H9 (cell line): ENCODE measurements around the gene P4HA3. TPM values are rescaled to one million over a fixed set of nuclear protein-coding genes. Genes with fewer than 3 reads are reported as not detected.

ENCODE experiments used
- DNase-seq: peaks from one replicate; pipeline ENCODE4 v3.0.0-alpha.2; 2017
- H2AFZ ChIP-seq: one replicate; pipeline ENCODE4 v1.6.1; 2013; ENCODE audit warnings: mild to moderate bottlenecking, low read length, control low read depth, moderate library complexity
- H2AK5ac ChIP-seq: 2 replicates; pipeline ENCODE4 v1.6.1; 2013; ENCODE audit warnings: low read length, control low read depth, mixed read lengths; ENCODE audit not compliant: insufficient read length
- H2BK120ac ChIP-seq: one replicate; pipeline ENCODE4 v1.6.1; 2013; ENCODE audit warnings: low read depth, mild to moderate bottlenecking, low read length, control low read depth, inconsistent platforms; ENCODE audit not compliant: poor library complexity, severe bottlenecking
- H2BK12ac ChIP-seq: 2 replicates; pipeline ENCODE4 v1.6.1; 2013; ENCODE audit warnings: low read length, control low read depth, mixed read lengths, low read depth; ENCODE audit not compliant: insufficient read length
- H2BK15ac ChIP-seq: 2 replicates; pipeline ENCODE4 v1.6.1; 2013; ENCODE audit warnings: low read depth, low read length, control low read depth
- H2BK20ac ChIP-seq: one replicate; pipeline ENCODE4 v1.6.1; 2013; ENCODE audit warnings: low read depth, mild to moderate bottlenecking, low read length, control low read depth, inconsistent platforms; ENCODE audit not compliant: poor library complexity, severe bottlenecking
- H2BK5ac ChIP-seq: 2 replicates; pipeline ENCODE4 v1.6.1; 2013; ENCODE audit warnings: low read length, control low read depth, mixed read lengths; ENCODE audit not compliant: insufficient read length
- H3K14ac ChIP-seq: 2 replicates; pipeline ENCODE4 v1.6.1; 2013; ENCODE audit warnings: low read length, control low read depth; ENCODE audit not compliant: insufficient read depth
- H3K18ac ChIP-seq: 2 replicates; pipeline ENCODE4 v1.6.1; 2013; ENCODE audit warnings: low read depth, mild to moderate bottlenecking, mixed read lengths, low read length, control low read depth; ENCODE audit not compliant: insufficient read length
- H3K23ac ChIP-seq: 2 replicates; pipeline ENCODE4 v1.6.1; 2013; ENCODE audit warnings: low read length, control low read depth, mixed read lengths, low read depth; ENCODE audit not compliant: insufficient read length
- H3K23me2 ChIP-seq: 2 replicates; pipeline ENCODE4 v1.6.1; 2013; ENCODE audit warnings: low read depth, mild to moderate bottlenecking, mixed read lengths, low read length, control low read depth; ENCODE audit not compliant: insufficient read length, poor library complexity, severe bottlenecking
- H3K27ac ChIP-seq: 2 replicates; pipeline ENCODE4 v1.5.1; 2013; ENCODE audit warnings: low read length, control low read depth, mixed read lengths, low read depth; ENCODE audit not compliant: insufficient read length
- H3K27me3 ChIP-seq: 2 replicates; pipeline ENCODE4 v1.6.1; 2013; ENCODE audit warnings: low read length, control low read depth, inconsistent platforms; ENCODE audit not compliant: insufficient read depth
- H3K4ac ChIP-seq: 2 replicates; pipeline ENCODE4 v1.6.1; 2013; ENCODE audit warnings: low read depth, mild to moderate bottlenecking, control low read depth, inconsistent platforms, low read length, moderate library complexity
- H3K4me1 ChIP-seq: 2 replicates; pipeline ENCODE4 v1.6.1; 2013; ENCODE audit warnings: low read length, control low read depth, inconsistent platforms; ENCODE audit not compliant: insufficient read depth
- H3K4me2 ChIP-seq: 2 replicates; pipeline ENCODE4 v1.6.1; 2013; ENCODE audit warnings: low read length, control low read depth, mixed read lengths; ENCODE audit not compliant: insufficient read length, insufficient read depth
- H3K56ac ChIP-seq: 2 replicates; pipeline ENCODE4 v1.6.1; 2013; ENCODE audit warnings: low read depth, mild to moderate bottlenecking, mixed read lengths, low read length, control low read depth; ENCODE audit not compliant: insufficient read length
- H3K79me1 ChIP-seq: 2 replicates; pipeline ENCODE4 v1.6.1; 2013; ENCODE audit warnings: low read depth, mild to moderate bottlenecking, moderate library complexity, low read length, control low read depth, inconsistent platforms; ENCODE audit not compliant: insufficient read depth, poor library complexity, severe bottlenecking
- H3K79me2 ChIP-seq: 2 replicates; pipeline ENCODE4 v1.6.1; 2013; ENCODE audit warnings: low read length, control low read depth, inconsistent platforms; ENCODE audit not compliant: insufficient read depth
- H3K9ac ChIP-seq: 2 replicates; pipeline ENCODE4 v1.6.1; 2013; ENCODE audit warnings: low read length, control low read depth, mixed read lengths; ENCODE audit not compliant: insufficient read length; ENCODE audit errors: extremely low read depth
- H3K9me3 ChIP-seq: one replicate; pipeline ENCODE4 v1.6.1; 2013; ENCODE audit warnings: low read depth, low read length, inconsistent platforms; ENCODE audit not compliant: control insufficient read depth
- H3T11ph ChIP-seq: one replicate; pipeline ENCODE4 v1.6.1; 2013; ENCODE audit warnings: mild to moderate bottlenecking, low read length, control low read depth, inconsistent platforms
- H4K20me1 ChIP-seq: one replicate; pipeline ENCODE4 v1.6.1; 2013; ENCODE audit not compliant: control insufficient read depth, insufficient read length, insufficient read depth
- H4K5ac ChIP-seq: 2 replicates; pipeline ENCODE4 v1.6.1; 2013; ENCODE audit warnings: low read depth, mild to moderate bottlenecking, mixed read lengths, low read length, control low read depth; ENCODE audit not compliant: insufficient read length
- H4K8ac ChIP-seq: replicated peaks from 2 replicates; pipeline ENCODE4 v1.6.1; 2013; ENCODE audit warnings: low read length, control low read depth, mixed read lengths, low read depth; ENCODE audit not compliant: insufficient read length
- H4K91ac ChIP-seq: 2 replicates; pipeline ENCODE4 v1.6.1; 2013; ENCODE audit warnings: low read depth, mild to moderate bottlenecking, moderate library complexity, mixed read lengths, low read length, control low read depth; ENCODE audit not compliant: insufficient read length
- H3K27ac Mint-ChIP-seq, 3 experiments: 2 replicates in 2 of 3; 3 replicates in 1 of 3; pipeline ENCODE4 v1.8.0; 2020 to 2021; ENCODE audit warnings: mixed read lengths in 3 of 3, mild to moderate bottlenecking in 1 of 3, moderate library complexity in 1 of 3
- H3K27me3 Mint-ChIP-seq: 2 replicates; pipeline ENCODE4 v1.8.0; 2021; ENCODE audit warnings: low read depth, mild to moderate bottlenecking, moderate library complexity, mixed read lengths
- H3K36me3 Mint-ChIP-seq, 3 experiments: 2 replicates in 2 of 3; 3 replicates in 1 of 3; pipeline ENCODE4 v1.8.0; 2020 to 2021; ENCODE audit warnings: low read depth in 3 of 3, mixed read lengths in 3 of 3; ENCODE audit not compliant: insufficient read depth in 1 of 3
- H3K4me1 Mint-ChIP-seq, 2 experiments: 2 replicates each; pipeline ENCODE4 v1.8.0; 2020; ENCODE audit warnings: mixed read lengths in 2 of 2
- H3K4me3 Mint-ChIP-seq, 2 experiments: 2 replicates in 1 of 2; 3 replicates in 1 of 2; pipeline ENCODE4 v1.8.0; 2020 to 2021; ENCODE audit warnings: mild to moderate bottlenecking in 2 of 2, mixed read lengths in 2 of 2, moderate library complexity in 1 of 2
- H3K9me3 Mint-ChIP-seq, 2 experiments: 2 replicates in 1 of 2; 3 replicates in 1 of 2; pipeline ENCODE4 v1.8.0; 2020; ENCODE audit warnings: mild to moderate bottlenecking in 2 of 2, mixed read lengths in 2 of 2, moderate library complexity in 1 of 2
- WGBS: extraction: QIAGEN DNeasy Blood & Tissue Kit; methylation state at CpG from one replicate; pipeline ENCODE4 v1.1.7; 2013; ENCODE audit warnings: missing lambda C conversion rate, low lambda C conversion rate, mixed read lengths; ENCODE audit not compliant: insufficient read length; ENCODE audit errors: extremely low coverage; 5-methylcytosine and 5-hydroxymethylcytosine counted together
- total RNA-seq: library from RNA; stranded (reverse); gene quantifications from 2 replicates; pipeline ENCODE4 v1.2.1, GENCODE V29; 2021
- TF ChIP-seq, protein P1 (sequence below): fragments of 200-600 bp; sonication (generic); conservative IDR thresholded peaks from 3 replicates; pipeline ENCODE4 v1.8.0; 2021; ENCODE audit warnings: antibody characterized with exemption, mild to moderate bottlenecking

P4HA3 gene
- total RNA-seq, 1 experiment from 2014 or later: not detected

DNA sequence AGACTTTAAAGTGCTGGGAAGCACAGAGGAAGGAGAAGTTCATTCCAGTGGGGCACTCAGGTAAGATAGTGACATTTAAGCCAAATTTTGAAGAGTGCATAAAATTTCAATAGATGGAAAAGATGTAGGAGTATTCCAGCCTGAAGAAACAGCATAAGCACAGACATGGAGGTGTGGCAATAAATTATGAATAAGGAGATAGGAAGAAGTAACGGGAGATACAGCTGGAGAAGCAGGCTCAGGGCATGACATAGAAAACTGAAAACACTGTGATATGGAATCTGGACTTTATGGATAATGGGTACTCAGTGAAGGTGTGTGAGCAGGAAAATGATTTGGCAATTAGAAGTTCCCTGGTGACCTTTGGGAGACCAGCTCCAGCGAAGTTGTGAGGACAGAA, 33.3 kb downstream of the P4HA3 start:
- Histone ChIP-seq H2AK5ac (no peak overlapping the region), H3K79me2 (no peaks in the 10 kb centered on the region), H4K91ac (no peak overlapping the region), H3K9me3 (no peaks in the 10 kb centered on the region), H3K18ac (no peak overlapping the region), H4K20me1 (no peaks in the 10 kb centered on the region), H2BK15ac (no peak overlapping the region), H3K9ac (no peak overlapping the region), H3K4me1 (0 out of 2 replicates have a peak, but pooled peaks cover 1% of the 10 kb centered on the region), H2BK20ac (no peak overlapping the region), H2BK5ac (no peak overlapping the region), H3K14ac (no peak overlapping the region), H3K23me2 (no peaks in the 10 kb centered on the region), H3K23ac (no peak overlapping the region), H3K4me2 (no peak overlapping the region), H2BK12ac (no peak overlapping the region), H3K79me1 (no peaks in the 10 kb centered on the region), H3K4ac (no peak overlapping the region), H3K27me3 (no peaks in the 10 kb centered on the region), H4K8ac (no peak overlapping the region), H2BK120ac (no peak overlapping the region), H3K27ac (no peak overlapping the region), H2AFZ (no peak overlapping the region), H3T11ph (no peak overlapping the region), H4K5ac (no peak overlapping the region), H3K56ac (no peak overlapping the region)
- no peak overlapping the region for H3K4me3 Mint-ChIP-seq
- no CpG with 5 or more reads among the region's 2 CpGs for WGBS
- H3K27ac Mint-ChIP-seq: no peak overlapping the region
- H3K9me3 Mint-ChIP-seq: no peaks in the 10 kb centered on the region
- TF ChIP-seq, protein P1, sequence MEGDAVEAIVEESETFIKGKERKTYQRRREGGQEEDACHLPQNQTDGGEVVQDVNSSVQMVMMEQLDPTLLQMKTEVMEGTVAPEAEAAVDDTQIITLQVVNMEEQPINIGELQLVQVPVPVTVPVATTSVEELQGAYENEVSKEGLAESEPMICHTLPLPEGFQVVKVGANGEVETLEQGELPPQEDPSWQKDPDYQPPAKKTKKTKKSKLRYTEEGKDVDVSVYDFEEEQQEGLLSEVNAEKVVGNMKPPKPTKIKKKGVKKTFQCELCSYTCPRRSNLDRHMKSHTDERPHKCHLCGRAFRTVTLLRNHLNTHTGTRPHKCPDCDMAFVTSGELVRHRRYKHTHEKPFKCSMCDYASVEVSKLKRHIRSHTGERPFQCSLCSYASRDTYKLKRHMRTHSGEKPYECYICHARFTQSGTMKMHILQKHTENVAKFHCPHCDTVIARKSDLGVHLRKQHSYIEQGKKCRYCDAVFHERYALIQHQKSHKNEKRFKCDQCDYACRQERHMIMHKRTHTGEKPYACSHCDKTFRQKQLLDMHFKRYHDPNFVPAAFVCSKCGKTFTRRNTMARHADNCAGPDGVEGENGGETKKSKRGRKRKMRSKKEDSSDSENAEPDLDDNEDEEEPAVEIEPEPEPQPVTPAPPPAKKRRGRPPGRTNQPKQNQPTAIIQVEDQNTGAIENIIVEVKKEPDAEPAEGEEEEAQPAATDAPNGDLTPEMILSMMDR: no peak
- H3K36me3 Mint-ChIP-seq: no peaks in the 10 kb centered on the region
- no peak for DNase-seq
- H3K27me3 Mint-ChIP-seq: no peaks in the 10 kb centered on the region
- H3K4me1 Mint-ChIP-seq: no peaks in the 10 kb centered on the region
